GM23248 (cell line): ENCODE measurements around the gene CHI3L2. TPM values are rescaled to one million over a fixed set of nuclear protein-coding genes. Genes with fewer than 3 reads are reported as not detected.

Source experiments
- DNase-seq: peaks from one replicate; pipeline ENCODE4 v3.0.0-alpha.2; 2015
- H2AFZ ChIP-seq: fragments of 200-600 bp; sonication (generic); 2 replicates; pipeline ENCODE4 v1.6.1; 2016; ENCODE audit warnings: antibody characterized with exemption
- H3F3A ChIP-seq: fragments of 200-600 bp; sonication (generic); 2 replicates; pipeline ENCODE4 v1.6.1; 2016; ENCODE audit warnings: mild to moderate bottlenecking, antibody characterized with exemption, mixed run types; ENCODE audit not compliant: insufficient read depth
- H3K27ac ChIP-seq: fragments of 200-600 bp; sonication (generic); 2 replicates; pipeline ENCODE4 v1.5.1; 2016; ENCODE audit warnings: mild to moderate bottlenecking
- H3K27me3 ChIP-seq: fragments of 200-600 bp; sonication (generic); replicated peaks from 2 replicates; pipeline ENCODE4 v1.6.1; 2016; ENCODE audit warnings: mild to moderate bottlenecking; ENCODE audit not compliant: insufficient read depth
- H3K36me3 ChIP-seq: fragments of 200-600 bp; sonication (generic); 2 replicates; pipeline ENCODE4 v1.6.1; 2016; ENCODE audit warnings: low read depth, mild to moderate bottlenecking
- H3K4me1 ChIP-seq: fragments of 200-600 bp; sonication (generic); 2 replicates; pipeline ENCODE4 v1.6.1; 2016; ENCODE audit warnings: mild to moderate bottlenecking; ENCODE audit not compliant: insufficient read depth
- H3K4me2 ChIP-seq: fragments of 200-600 bp; sonication (generic); one replicate; pipeline ENCODE4 v1.6.1; 2016; ENCODE audit warnings: mild to moderate bottlenecking; ENCODE audit not compliant: unreplicated experiment
- H3K4me3 ChIP-seq: fragments of 200-600 bp; sonication (generic); 2 replicates; pipeline ENCODE4 v1.5.1; 2016; ENCODE audit warnings: mild to moderate bottlenecking
- H3K79me2 ChIP-seq: fragments of 200-600 bp; sonication (generic); 2 replicates; pipeline ENCODE4 v1.6.1; 2016; ENCODE audit warnings: mild to moderate bottlenecking; ENCODE audit not compliant: insufficient read depth
- H3K9ac ChIP-seq: fragments of 200-600 bp; sonication (generic); 2 replicates; pipeline ENCODE4 v1.6.1; 2016; ENCODE audit warnings: mild to moderate bottlenecking
- H3K9me2 ChIP-seq: fragments of 200-600 bp; sonication (generic); 2 replicates; pipeline ENCODE4 v1.6.1; 2016; ENCODE audit warnings: mixed run types, mild to moderate bottlenecking, moderate library complexity; ENCODE audit not compliant: insufficient read depth
- H3K9me3 ChIP-seq: fragments of 200-600 bp; sonication (generic); one replicate; pipeline ENCODE4 v1.6.1; 2017; ENCODE audit warnings: low read depth
- H4K20me1 ChIP-seq: fragments of 200-600 bp; sonication (generic); 2 replicates; pipeline ENCODE4 v1.6.0; 2016; ENCODE audit not compliant: insufficient read depth
- EZH2 ChIP-seq: fragments of 200-600 bp; sonication (generic); IDR thresholded peaks from 2 replicates; pipeline ENCODE4 v1.6.1; 2018; ENCODE audit warnings: antibody characterized with exemption, mild to moderate bottlenecking; ENCODE audit not compliant: insufficient read depth, poor library complexity, severe bottlenecking
- EZH2phosphoT487 ChIP-seq: fragments of 200-600 bp; sonication (generic); IDR thresholded peaks from 2 replicates; pipeline ENCODE4 v1.6.1; 2018; ENCODE audit warnings: antibody characterized with exemption, moderate library complexity, mild to moderate bottlenecking, low read depth; ENCODE audit not compliant: insufficient read depth
- WGBS, 2 experiments: methylation state at CpG; one replicate each; pipeline ENCODE4 v1.1.6; 2015 to 2017; ENCODE audit warnings: low lambda C conversion rate in 2 of 2, low coverage in 1 of 2; ENCODE audit errors: missing lambda C conversion rate in 2 of 2; 5-methylcytosine and 5-hydroxymethylcytosine counted together
- in situ Hi-C: fragments of 300-500 bp; cut with MboI; formaldehyde crosslinking; loops from 2 replicates; pipeline ENCODE4 v1.15.0; 2020
- polyA plus RNA-seq: library from polyadenylated mRNA; unstranded; fragments of >200 nt; fragmentation: Nextera tagmentation; extraction: Ambion mirVana; gene quantifications from 2 replicates; pipeline ENCODE4 v1.2.1, GENCODE V29; 2016
- total RNA-seq: library from RNA; depleted of rRNA; stranded (reverse); fragments of >200 nt; shearing (Covaris generic); gene quantifications from 2 replicates; pipeline ENCODE4 v1.2.3, GENCODE V29; 2014

CHI3L2 gene
- total and polyA plus RNA-seq, 2 experiments from 2014 or later = 0.55 TPM; not detected in 1

DNA sequence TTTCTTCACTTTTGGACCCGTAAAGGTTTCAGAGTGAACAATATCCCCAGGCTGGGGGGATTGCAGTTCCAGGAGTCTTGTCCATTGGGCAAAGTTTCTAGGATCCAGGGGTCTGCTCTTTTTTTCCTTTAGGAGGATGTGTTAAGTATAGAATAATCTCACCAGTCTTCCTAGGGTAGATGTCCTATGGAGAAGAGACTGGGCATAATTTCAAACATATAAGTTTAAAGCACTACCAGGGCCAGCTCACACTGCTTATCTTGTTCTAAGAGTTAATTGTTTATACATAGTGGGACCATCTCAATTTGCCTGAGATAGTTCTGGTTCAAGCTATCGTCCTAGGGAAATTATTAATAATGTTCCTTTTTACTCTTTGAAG, 1.2 kb downstream of the CHI3L2 start:
- Histone ChIP-seq H2AFZ (0 out of 2 replicates have a peak overlapping the region, but pooled peaks have one; percentile 39), H3K4me3 (no peak overlapping the region; the same call in 1 of the 2 replicates), H3F3A (peaks cover 13% of the 10 kb centered on the region; the same call in 1 of the 2 replicates), H3K9me3 (no peaks in the 10 kb centered on the region), H3K4me2 (peak overlapping the region; percentile 27), H3K9ac (peak overlapping the region; percentile 6; the same call in 1 of the 2 replicates), H3K4me1 (peaks cover 21% of the 10 kb centered on the region), H3K27me3 (no peaks in the 10 kb centered on the region), H3K36me3 (no peaks in the 10 kb centered on the region), H4K20me1 (no peaks in the 10 kb centered on the region), H3K27ac (peak overlapping the region; percentile 25), H3K9me2 (no peaks in the 10 kb centered on the region), H3K79me2 (no peaks in the 10 kb centered on the region)
- in situ Hi-C loops = loop anchor here (5.0 kb wide), 1 partner anchor 164 kb away; no protein-coding TSS in a partner anchor
- TF ChIP-seq EZH2phosphoT487 (no peak), EZH2 (no peak)
- WGBS, 2 experiments = 47 to 55% methylated on average over 2 of the region's 2 CpGs
- DNase-seq = no peak

GRCh38 chr1:111232134-111232533, 4.6 kb downstream of the CHI3L2 start:
- no peak overlapping the region for H3K27ac ChIP-seq
- H3K27me3 ChIP-seq = no peaks in the 10 kb centered on the region
- no peak overlapping the region for H2AFZ ChIP-seq
- no peak for DNase-seq
- no peak overlapping the region for H3K4me2 ChIP-seq
- 92 to 94% methylated on average over 3 of the region's 3 CpGs for WGBS, 2 experiments
- H3K9ac ChIP-seq = no peak overlapping the region
- H3K4me3 ChIP-seq = no peak overlapping the region
- H3F3A ChIP-seq = peaks cover 23% of the 10 kb centered on the region; the same call in 1 of the 2 replicates
- in situ Hi-C loops = no loop called here
- peaks cover 36% of the 10 kb centered on the region for H3K4me1 ChIP-seq
- no peaks in the 10 kb centered on the region for H3K9me2 ChIP-seq
- no peaks in the 10 kb centered on the region for H3K9me3 ChIP-seq
- TF ChIP-seq EZH2phosphoT487 (no peak), EZH2 (no peak)
- no peaks in the 10 kb centered on the region for H3K79me2 ChIP-seq
- H4K20me1 ChIP-seq = no peaks in the 10 kb centered on the region
- H3K36me3 ChIP-seq = no peaks in the 10 kb centered on the region

- Histone ChIP-seq H4K20me1 (no peaks in the 10 kb centered on the region), H3K9me3 (no peaks in the 10 kb centered on the region), H3K4me3 (no peak overlapping the region), H2AFZ (no peak overlapping the region), H3K79me2 (no peaks in the 10 kb centered on the region), H3F3A (peaks cover 10% of the 10 kb centered on the region; the same call in 1 of the 2 replicates), H3K27ac (peak overlapping the region; percentile 11; the same call in 1 of the 2 replicates), H3K9ac (no peak overlapping the region), H3K27me3 (no peaks in the 10 kb centered on the region), H3K4me2 (peak overlapping the region; percentile 3), H3K9me2 (no peaks in the 10 kb centered on the region), H3K4me1 (peaks cover 16% of the 10 kb centered on the region), H3K36me3 (no peaks in the 10 kb centered on the region)
- TF ChIP-seq EZH2 (no peak), EZH2phosphoT487 (no peak)
- in situ Hi-C loops = no loop called here
- DNase-seq = peak; percentile 45
- WGBS, 2 experiments = 67 to 74% methylated on average over 4 of the region's 4 CpGs
Observed at GRCh38 chr1:111234258-111234657, 6.7 kb downstream of the CHI3L2 start.

GRCh38 chr1:111234866-111235265, 7.4 kb downstream of the CHI3L2 start:
- Histone ChIP-seq H3K4me1 (peaks cover 16% of the 10 kb centered on the region), H3K27ac (peak overlapping the region; percentile 11; the same call in 1 of the 2 replicates), H3K27me3 (no peaks in the 10 kb centered on the region), H3K4me3 (no peak overlapping the region), H3K9me2 (no peaks in the 10 kb centered on the region), H3K79me2 (no peaks in the 10 kb centered on the region), H3K4me2 (peak overlapping the region; percentile 3), H3K36me3 (no peaks in the 10 kb centered on the region), H2AFZ (no peak overlapping the region), H4K20me1 (no peaks in the 10 kb centered on the region), H3K9ac (no peak overlapping the region), H3F3A (peaks cover 10% of the 10 kb centered on the region; the same call in 1 of the 2 replicates), H3K9me3 (no peaks in the 10 kb centered on the region)
- 22 to 23% methylated on average over 3 of the region's 3 CpGs for WGBS, 2 experiments
- in situ Hi-C loops = no loop called here
- no peak for TF ChIP-seq EZH2phosphoT487
- no peak for TF ChIP-seq EZH2
- peak; percentile 84 for DNase-seq

DNA sequence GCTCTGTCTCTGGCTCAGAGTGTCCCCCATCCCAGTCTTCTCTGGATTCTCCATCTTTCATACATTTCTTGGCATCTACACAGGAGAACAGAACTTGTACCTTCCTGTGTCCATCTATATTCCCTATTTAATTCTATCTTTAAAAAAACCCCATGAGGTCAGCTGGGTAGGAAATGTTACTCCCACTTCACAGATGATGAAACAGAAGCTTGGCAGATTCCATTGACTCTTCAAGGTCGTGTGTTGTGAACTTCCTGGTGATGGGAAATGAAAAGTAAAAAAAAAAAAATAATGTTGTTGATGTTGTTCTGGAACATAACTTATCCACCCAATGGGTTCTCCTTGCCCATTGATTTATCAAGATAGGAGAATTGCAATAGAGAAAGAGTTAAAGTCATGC, 8.9 kb downstream of the CHI3L2 start:
- Histone ChIP-seq H2AFZ (no peak overlapping the region), H3F3A (peaks cover 10% of the 10 kb centered on the region; the same call in 1 of the 2 replicates), H3K9ac (no peak overlapping the region), H3K4me1 (peaks cover 16% of the 10 kb centered on the region), H3K27ac (no peak overlapping the region), H3K9me2 (no peaks in the 10 kb centered on the region), H3K79me2 (no peaks in the 10 kb centered on the region), H3K36me3 (no peaks in the 10 kb centered on the region), H3K4me2 (no peak overlapping the region), H3K27me3 (no peaks in the 10 kb centered on the region), H3K9me3 (no peaks in the 10 kb centered on the region), H4K20me1 (no peaks in the 10 kb centered on the region), H3K4me3 (no peak overlapping the region)
- DNase-seq = no peak
- TF ChIP-seq EZH2 = no peak
- no peak for TF ChIP-seq EZH2phosphoT487
- WGBS, 2 experiments = 0 to 13% methylated on average over 1 of the region's 1 CpG
- in situ Hi-C loops = no loop called here
